Smooth muscle cell (in vitro differentiated cells): ENCODE measurements around the gene ANKRD62. TPM values are rescaled to one million over a fixed set of nuclear protein-coding genes. Genes with fewer than 3 reads are reported as not detected.

Source experiments
- DNase-seq: peaks from one replicate; lab custom pipeline; 2025; ENCODE audit not compliant: unreplicated experiment; lab: John Stamatoyannopoulos, UW
- H2AFZ ChIP-seq: fragments of 200-600 bp; sonication (generic); 2 replicates; pipeline ENCODE4 v1.6.0; 2016; ENCODE audit warnings: antibody characterized with exemption, low read depth, mild to moderate bottlenecking
- H3F3A ChIP-seq: fragments of 200-600 bp; sonication (generic); 2 replicates; pipeline ENCODE4 v1.6.0; 2017; ENCODE audit warnings: antibody characterized with exemption, low read depth
- H3K27ac ChIP-seq: fragments of 200-600 bp; sonication (generic); 2 replicates; pipeline ENCODE4 v1.5.1; 2016; ENCODE audit warnings: low read depth, mild to moderate bottlenecking
- H3K27me3 ChIP-seq: fragments of 200-600 bp; sonication (generic); 2 replicates; pipeline ENCODE4 v1.6.1; 2016; ENCODE audit warnings: low read depth, mild to moderate bottlenecking
- H3K36me3 ChIP-seq: fragments of 200-600 bp; sonication (generic); 2 replicates; pipeline ENCODE4 v1.5.1; 2016; ENCODE audit warnings: low read depth
- H3K4me1 ChIP-seq: fragments of 200-600 bp; sonication (generic); 2 replicates; pipeline ENCODE4 v1.5.1; 2016; ENCODE audit warnings: low read depth
- H3K4me2 ChIP-seq: fragments of 200-600 bp; sonication (generic); 2 replicates; pipeline ENCODE4 v1.6.0; 2016; ENCODE audit warnings: mild to moderate bottlenecking
- H3K4me3 ChIP-seq: fragments of 200-600 bp; sonication (generic); 2 replicates; pipeline ENCODE4 v1.5.1; 2016; ENCODE audit warnings: mild to moderate bottlenecking
- H3K79me2 ChIP-seq: fragments of 200-600 bp; sonication (generic); 2 replicates; pipeline ENCODE4 v1.6.0; 2016; ENCODE audit warnings: low read depth, mild to moderate bottlenecking
- H3K9ac ChIP-seq: fragments of 200-600 bp; sonication (generic); 2 replicates; pipeline ENCODE4 v1.6.0; 2016; ENCODE audit warnings: low read depth
- H3K9me3 ChIP-seq: fragments of 200-600 bp; sonication (generic); replicated peaks from 2 replicates; pipeline ENCODE4 v1.5.1; 2016; ENCODE audit warnings: low read depth
- H4K20me1 ChIP-seq: fragments of 200-600 bp; sonication (generic); 2 replicates; pipeline ENCODE4 v1.6.0; 2016; ENCODE audit warnings: low read depth
- CTCF ChIP-seq: fragments of 200-600 bp; sonication (generic); IDR thresholded peaks from 2 replicates; pipeline ENCODE4 v1.5.1; 2017; ENCODE audit warnings: borderline replicate concordance, mild to moderate bottlenecking, antibody characterized with exemption; ENCODE audit not compliant: insufficient read depth, poor library complexity, severe bottlenecking
- WGBS: methylation state at CpG from one replicate; pipeline ENCODE4 v1.1.7; 2016; ENCODE audit warnings: low lambda C conversion rate; 5-methylcytosine and 5-hydroxymethylcytosine counted together
- polyA plus RNA-seq: library from polyadenylated mRNA; unstranded; fragments of >200 nt; fragmentation: Nextera tagmentation; extraction: Ambion mirVana; gene quantifications from 2 replicates; pipeline ENCODE4 v1.2.1, GENCODE V29; 2016
- total RNA-seq: library from RNA; depleted of rRNA; stranded (reverse); fragments of >200 nt; gene quantifications from 2 replicates; pipeline ENCODE4 v1.2.3, GENCODE V29; 2014

ANKRD62 gene
- total and polyA plus RNA-seq, 2 experiments from 2014 or later = not detected

- Histone ChIP-seq H3K4me3 (no peak overlapping the region), H3K9me3 (no peaks in the 10 kb centered on the region), H3K4me2 (no peak overlapping the region), H4K20me1 (no peaks in the 10 kb centered on the region), H3K27ac (no peak overlapping the region), H3K4me1 (no peaks in the 10 kb centered on the region), H3F3A (no peaks in the 10 kb centered on the region), H2AFZ (no peak overlapping the region), H3K9ac (no peak overlapping the region), H3K79me2 (no peaks in the 10 kb centered on the region), H3K27me3 (peaks cover 16% of the 10 kb centered on the region), H3K36me3 (no peaks in the 10 kb centered on the region)
- no peak for DNase-seq
- WGBS = 69% methylated on average over 3 of the region's 3 CpGs
- TF ChIP-seq CTCF = no peak
These were observed 6.1 kb upstream of the ANKRD62 start for GRCh38 chr18:12087471-12088025.

GRCh38 chr18:12088096-12088495 lies 5.5 kb upstream of the ANKRD62 start:
- H3F3A ChIP-seq = no peaks in the 10 kb centered on the region

GRCh38 chr18:12088731-12089375 lies 4.8 kb upstream of the ANKRD62 start:
- Histone ChIP-seq H3F3A (no peaks in the 10 kb centered on the region), H3K4me2 (no peak overlapping the region), H3K27me3 (peaks cover 4% of the 10 kb centered on the region), H3K79me2 (no peaks in the 10 kb centered on the region), H2AFZ (no peak overlapping the region), H3K27ac (no peak overlapping the region), H3K9ac (no peak overlapping the region), H3K9me3 (no peaks in the 10 kb centered on the region), H3K36me3 (no peaks in the 10 kb centered on the region), H3K4me1 (no peaks in the 10 kb centered on the region), H4K20me1 (no peaks in the 10 kb centered on the region), H3K4me3 (no peak overlapping the region)
- 84% methylated on average over 5 of the region's 5 CpGs for WGBS
- DNase-seq = no peak
- no peak for TF ChIP-seq CTCF

More at GRCh38 chr18:12088096-12088495, 5.5 kb upstream of the ANKRD62 start:
- WGBS = 93% methylated on average over 4 of the region's 4 CpGs
- Histone ChIP-seq H2AFZ (no peak overlapping the region), H3K27ac (no peak overlapping the region), H3K79me2 (no peaks in the 10 kb centered on the region), H4K20me1 (no peaks in the 10 kb centered on the region), H3K9ac (no peak overlapping the region), H3K36me3 (no peaks in the 10 kb centered on the region), H3K9me3 (no peaks in the 10 kb centered on the region), H3K27me3 (peaks cover 11% of the 10 kb centered on the region), H3K4me3 (no peak overlapping the region), H3K4me2 (no peak overlapping the region), H3K4me1 (no peaks in the 10 kb centered on the region)
- TF ChIP-seq CTCF = no peak
- no peak for DNase-seq

- Histone ChIP-seq H4K20me1 (no peaks in the 10 kb centered on the region), H3K79me2 (no peaks in the 10 kb centered on the region), H3K9me3 (no peaks in the 10 kb centered on the region), H3K4me1 (no peaks in the 10 kb centered on the region), H3K9ac (no peak overlapping the region), H3F3A (no peaks in the 10 kb centered on the region), H3K4me3 (no peak overlapping the region), H3K36me3 (no peaks in the 10 kb centered on the region), H3K27ac (no peak overlapping the region), H2AFZ (no peak overlapping the region), H3K4me2 (no peak overlapping the region), H3K27me3 (peaks cover under 1% of the 10 kb centered on the region)
- TF ChIP-seq CTCF = no peak
- WGBS = 84% methylated on average over 8 of the region's 9 CpGs
- no peak for DNase-seq
These were observed 2.0 kb upstream of the ANKRD62 start for GRCh38 chr18:12091538-12092141.
